BLaER1 (cell line): ENCODE results near the gene FBP1.

Experiments used
- H3K27ac ChIP-seq: shearing (Covaris generic); formaldehyde crosslinking; 2 replicates; pipeline ENCODE4 v1.8.1; 2022
- H3K27me3 ChIP-seq: shearing (Covaris generic); formaldehyde crosslinking; 2 replicates; pipeline ENCODE4 v1.8.1; 2022
- H3K36me3 ChIP-seq: shearing (Covaris generic); formaldehyde crosslinking; 2 replicates; pipeline ENCODE4 v1.8.1; 2022
- H3K4me1 ChIP-seq: shearing (Covaris generic); formaldehyde crosslinking; 2 replicates; pipeline ENCODE4 v1.8.1; 2022
- H3K4me2 ChIP-seq: shearing (Covaris generic); formaldehyde crosslinking; 2 replicates; pipeline ENCODE4 v1.8.1; 2022
- H3K4me3 ChIP-seq: shearing (Covaris generic); formaldehyde crosslinking; 2 replicates; pipeline ENCODE4 v1.8.1; 2022
- H3K9ac ChIP-seq: shearing (Covaris generic); formaldehyde crosslinking; 2 replicates; pipeline ENCODE4 v1.8.1; 2022
- H3K9me3 ChIP-seq: shearing (Covaris generic); formaldehyde crosslinking; 2 replicates; pipeline ENCODE4 v1.8.1; 2022
- H4K20me1 ChIP-seq: shearing (Covaris generic); formaldehyde crosslinking; 2 replicates; pipeline ENCODE4 v1.8.1; 2022
- Cebpa-rat ChIP-seq: shearing (Covaris generic); IDR thresholded peaks from 2 replicates; pipeline ENCODE4 v1.8.1; 2022

Gene FBP1

GRCh38 chr9:94657021-94657725, 17.9 kb upstream of the FBP1 start:
- H3K27ac ChIP-seq = peak overlapping the region; percentile 87
- H3K27me3 ChIP-seq = no peaks in the 10 kb centered on the region
- H3K4me3 ChIP-seq = no peak overlapping the region
- no peaks in the 10 kb centered on the region for H3K9me3 ChIP-seq
- no peak for TF ChIP-seq Cebpa-rat
- peaks cover 38% of the 10 kb centered on the region for H3K4me1 ChIP-seq
- no peaks in the 10 kb centered on the region for H4K20me1 ChIP-seq
- H3K9ac ChIP-seq = peak overlapping the region; percentile 53; the same call in 1 of the 2 replicates
- no peaks in the 10 kb centered on the region for H3K36me3 ChIP-seq
- peak overlapping the region; percentile 95 for H3K4me2 ChIP-seq

GRCh38 chr9:94656200-94656599, 16.9 kb upstream of the FBP1 start:
- TF ChIP-seq Cebpa-rat = no peak
- H3K4me2 ChIP-seq = peak overlapping the region; percentile 95

GRCh38 chr9:94655739-94656138, 16.4 kb upstream of the FBP1 start:
- H3K27ac ChIP-seq = peak overlapping the region; percentile 87
- H3K4me3 ChIP-seq = peak overlapping the region; percentile 55

More at GRCh38 chr9:94656200-94656599, 16.9 kb upstream of the FBP1 start:
- H3K36me3 ChIP-seq = no peaks in the 10 kb centered on the region
- peak overlapping the region; percentile 80 for H3K9ac ChIP-seq
- H3K4me3 ChIP-seq = peak overlapping the region; percentile 55
- no peaks in the 10 kb centered on the region for H3K9me3 ChIP-seq
- no peaks in the 10 kb centered on the region for H3K27me3 ChIP-seq
- peak overlapping the region; percentile 87 for H3K27ac ChIP-seq
- peaks cover 38% of the 10 kb centered on the region for H3K4me1 ChIP-seq
- no peaks in the 10 kb centered on the region for H4K20me1 ChIP-seq

GRCh38 chr9:94654165-94654894, 15.0 kb upstream of the FBP1 start:
- no peak for TF ChIP-seq Cebpa-rat
- Histone ChIP-seq H4K20me1 (no peaks in the 10 kb centered on the region), H3K27ac (peak overlapping the region; percentile 20), H3K4me3 (no peak overlapping the region), H3K36me3 (no peaks in the 10 kb centered on the region), H3K27me3 (no peaks in the 10 kb centered on the region), H3K4me2 (no peak overlapping the region), H3K4me1 (peaks cover 45% of the 10 kb centered on the region), H3K9ac (no peak overlapping the region), H3K9me3 (no peaks in the 10 kb centered on the region)

More at GRCh38 chr9:94655739-94656138, 16.4 kb upstream of the FBP1 start:
- no peak for TF ChIP-seq Cebpa-rat
- Histone ChIP-seq H3K4me1 (peaks cover 38% of the 10 kb centered on the region), H3K27me3 (no peaks in the 10 kb centered on the region), H3K36me3 (no peaks in the 10 kb centered on the region), H4K20me1 (no peaks in the 10 kb centered on the region), H3K9ac (peak overlapping the region; percentile 80), H3K4me2 (peak overlapping the region; percentile 95), H3K9me3 (no peaks in the 10 kb centered on the region)

GRCh38 chr9:94650949-94651348, 11.6 kb upstream of the FBP1 start:
- no peaks in the 10 kb centered on the region for H4K20me1 ChIP-seq
- H3K4me3 ChIP-seq = no peak overlapping the region
- H3K27me3 ChIP-seq = no peaks in the 10 kb centered on the region
- no peak for TF ChIP-seq Cebpa-rat
- no peak overlapping the region for H3K9ac ChIP-seq
- no peaks in the 10 kb centered on the region for H3K9me3 ChIP-seq
- H3K27ac ChIP-seq = no peak overlapping the region
- H3K4me1 ChIP-seq = peaks cover 31% of the 10 kb centered on the region
- H3K36me3 ChIP-seq = no peaks in the 10 kb centered on the region
- H3K4me2 ChIP-seq = no peak overlapping the region

GRCh38 chr9:94649100-94649819, 9.9 kb upstream of the FBP1 start:
- Histone ChIP-seq H3K4me3 (no peak overlapping the region), H4K20me1 (no peaks in the 10 kb centered on the region), H3K9ac (no peak overlapping the region), H3K4me1 (peaks cover 27% of the 10 kb centered on the region), H3K4me2 (peak overlapping the region; percentile 69), H3K27me3 (no peaks in the 10 kb centered on the region), H3K27ac (peak overlapping the region; percentile 60), H3K36me3 (no peaks in the 10 kb centered on the region), H3K9me3 (no peaks in the 10 kb centered on the region)
- no peak for TF ChIP-seq Cebpa-rat

- Histone ChIP-seq H3K4me1 (peaks cover 38% of the 10 kb centered on the region), H3K9ac (no peak overlapping the region), H4K20me1 (no peaks in the 10 kb centered on the region), H3K4me3 (no peak overlapping the region), H3K27ac (no peak overlapping the region), H3K9me3 (no peaks in the 10 kb centered on the region), H3K27me3 (no peaks in the 10 kb centered on the region), H3K4me2 (no peak overlapping the region), H3K36me3 (no peaks in the 10 kb centered on the region)
- TF ChIP-seq Cebpa-rat = no peak
These were observed 8.9 kb upstream of the FBP1 start for GRCh38 chr9:94648185-94648584.

GRCh38 chr9:94645901-94646300, 6.6 kb upstream of the FBP1 start:
- Histone ChIP-seq H3K27me3 (peaks cover under 1% of the 10 kb centered on the region; the same call in 1 of the 2 replicates), H3K9me3 (no peaks in the 10 kb centered on the region), H4K20me1 (no peaks in the 10 kb centered on the region), H3K4me2 (no peak overlapping the region), H3K4me3 (no peak overlapping the region), H3K27ac (no peak overlapping the region), H3K36me3 (no peaks in the 10 kb centered on the region), H3K4me1 (peaks cover 48% of the 10 kb centered on the region), H3K9ac (no peak overlapping the region)
- TF ChIP-seq Cebpa-rat = no peak

- peaks cover 52% of the 10 kb centered on the region for H3K4me1 ChIP-seq
- no peak overlapping the region for H3K9ac ChIP-seq
- H3K9me3 ChIP-seq = 0 out of 2 replicates have a peak, but pooled peaks cover 3% of the 10 kb centered on the region
- H3K4me3 ChIP-seq = no peak overlapping the region
- peaks cover 14% of the 10 kb centered on the region for H3K27me3 ChIP-seq
- no peaks in the 10 kb centered on the region for H3K36me3 ChIP-seq
- H3K4me2 ChIP-seq = peak overlapping the region; percentile 18; the same call in 1 of the 2 replicates
- H3K27ac ChIP-seq = no peak overlapping the region
- H4K20me1 ChIP-seq = no peaks in the 10 kb centered on the region
- TF ChIP-seq Cebpa-rat = no peak
These were observed 5.2 kb upstream of the FBP1 start for GRCh38 chr9:94644543-94644942.
